Breast epithelium (tissue), 3 donors: ENCODE measurements around the gene POC1A.

Source experiments
- CTCF ChIP-seq, 3 donors: fragments of 450-650 bp; IDR thresholded peaks; one replicate each; pipeline ENCODE4 v1.5.1; 2016 to 2017; ENCODE audit warnings: antibody characterized with exemption in 3 of 3, mild to moderate bottlenecking in 3 of 3, moderate library complexity in 3 of 3
- POLR2A ChIP-seq: fragments of 450-650 bp; IDR thresholded peaks from one replicate; pipeline ENCODE4 v1.6.1; 2016; ENCODE audit warnings: antibody characterized with exemption, mild to moderate bottlenecking, moderate library complexity
- POLR2AphosphoS5 ChIP-seq, 3 donors: sonication (generic); formaldehyde crosslinking; IDR thresholded peaks; one replicate each; pipeline ENCODE4 v1.6.1; 2017; ENCODE audit warnings: antibody characterized with exemption in 3 of 3

- TF ChIP-seq CTCF (IDR thresholded peaks at IDR 0.05), result no peak
- TF ChIP-seq POLR2A, result no peak
- no peak for TF ChIP-seq POLR2AphosphoS5 (IDR thresholded peaks at IDR 0.05)
Measured at GRCh38 chr3:52120556-52121463, 33.4 kb downstream of the POC1A start.
